ENCODE measurements around the gene DNAJC5G. TPM values are rescaled to one million over a fixed set of nuclear protein-coding genes. Genes with fewer than 3 reads are reported as not detected.

Gene DNAJC5G
- total RNA-seq, 1 donor from 2014 or later, result 1.5 TPM

Other genes starting within 250 kb of the DNAJC5G start
- gene TMEM214, start 242.5 kb upstream of the DNAJC5G start, total RNA-seq, result 53.3 TPM
- gene AGBL5, start 223.8 kb upstream of the DNAJC5G start, total RNA-seq, result 8.8 TPM
- gene OST4, start 203.8 kb upstream of the DNAJC5G start, total RNA-seq, result 269 TPM
- gene EMILIN1, start 196.8 kb upstream of the DNAJC5G start, total RNA-seq, result 100 TPM
- gene KHK, start 188.7 kb upstream of the DNAJC5G start, total RNA-seq, result 9.3 TPM
- gene CGREF1, start 156.3 kb upstream of the DNAJC5G start, total RNA-seq, result 2.2 TPM
- gene ABHD1, start 151.6 kb upstream of the DNAJC5G start, total RNA-seq, result not detected
- gene PREB, start 140.8 kb upstream of the DNAJC5G start, total RNA-seq, result 57.5 TPM
- gene PRR30, start 136.0 kb upstream of the DNAJC5G start, total RNA-seq, result not detected
- 7.4 TPM for gene TCF23, start 126.4 kb upstream of the DNAJC5G start, total RNA-seq
- 150 TPM for gene ATRAID, start 63.4 kb upstream of the DNAJC5G start, total RNA-seq
- gene SLC5A6, start 63.2 kb upstream of the DNAJC5G start, total RNA-seq, result 37.3 TPM
- 25.0 TPM for gene CAD, start 58.1 kb upstream of the DNAJC5G start, total RNA-seq
- gene SLC30A3, start 12.4 kb upstream of the DNAJC5G start, total RNA-seq, result 1.2 TPM
- 2.5 TPM for gene TRIM54, start 7.0 kb downstream of the DNAJC5G start, total RNA-seq
- gene UCN, start 33.0 kb downstream of the DNAJC5G start, total RNA-seq, result 3.2 TPM
- gene MPV17, start 47.7 kb downstream of the DNAJC5G start, total RNA-seq, result 55.7 TPM
- 67.5 TPM for gene GTF3C2, start 81.3 kb downstream of the DNAJC5G start, total RNA-seq
- gene EIF2B4, start 94.9 kb downstream of the DNAJC5G start, total RNA-seq, result 37.1 TPM
- gene SNX17, start 95.2 kb downstream of the DNAJC5G start, total RNA-seq, result 99.2 TPM
- gene ZNF513, start 105.3 kb downstream of the DNAJC5G start, total RNA-seq, result 17.4 TPM
- 45.4 TPM for gene PPM1G, start 134.2 kb downstream of the DNAJC5G start, total RNA-seq
- 62.6 TPM for gene NRBP1, start 153.2 kb downstream of the DNAJC5G start, total RNA-seq
- gene KRTCAP3, start 166.9 kb downstream of the DNAJC5G start, total RNA-seq, result 3.9 TPM
- 30.7 TPM for gene IFT172, start 214.3 kb downstream of the DNAJC5G start, total RNA-seq
- 18.2 TPM for gene FNDC4, start 219.8 kb downstream of the DNAJC5G start, total RNA-seq
- 0.98 TPM for gene GCKR, start 221.4 kb downstream of the DNAJC5G start, total RNA-seq

All from vagina (tissue), 1 donor.